Activated naive CD4-positive, alpha-beta T cell treated with anti-CD3 and anti-CD28 coated beads, Interleukin-2, amount 50 U/mL, for 16 hours (primary cell): ENCODE measurements around the gene DAAM2.

Source experiments
- DNase-seq: peaks from one replicate; pipeline ENCODE4 v3.0.0-alpha.2; 2020

Gene DAAM2

GRCh38 chr6:39790772-39791171, 1.4 kb upstream of the DAAM2 start:
- DNase-seq = no peak

DNA sequence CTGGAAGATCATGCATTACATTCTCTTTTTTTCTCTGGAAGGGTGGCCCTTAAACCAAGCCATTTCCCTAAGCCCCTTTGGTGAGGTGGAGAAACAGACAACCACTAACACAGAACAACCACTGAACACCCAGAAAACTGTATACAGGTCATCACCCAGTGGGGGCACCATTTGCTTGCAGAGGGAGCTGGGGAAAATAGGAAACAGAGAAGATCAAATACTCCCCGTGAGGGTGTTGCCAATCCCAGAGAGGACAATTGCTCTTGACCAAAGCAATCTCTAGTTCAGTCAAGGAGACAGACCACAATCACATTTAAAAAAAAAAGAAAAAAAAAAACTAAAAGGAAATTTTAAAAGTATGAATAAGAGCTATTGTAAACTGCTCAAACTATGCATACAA, 865 bp upstream of the DAAM2 start:
- no peak for DNase-seq

- no peak for DNase-seq
These were observed 619 bp downstream of the DAAM2 start for GRCh38 chr6:39792540-39793450.

GRCh38 chr6:39793516-39793915, 1.3 kb downstream of the DAAM2 start:
- no peak for DNase-seq

GRCh38 chr6:39794231-39794630, 2.1 kb downstream of the DAAM2 start:
- DNase-seq = no peak

- no peak for DNase-seq
These were observed 5.6 kb downstream of the DAAM2 start for GRCh38 chr6:39797751-39798150.

- no peak for DNase-seq
These were observed 8.2 kb downstream of the DAAM2 start for GRCh38 chr6:39800034-39801032.

DNA sequence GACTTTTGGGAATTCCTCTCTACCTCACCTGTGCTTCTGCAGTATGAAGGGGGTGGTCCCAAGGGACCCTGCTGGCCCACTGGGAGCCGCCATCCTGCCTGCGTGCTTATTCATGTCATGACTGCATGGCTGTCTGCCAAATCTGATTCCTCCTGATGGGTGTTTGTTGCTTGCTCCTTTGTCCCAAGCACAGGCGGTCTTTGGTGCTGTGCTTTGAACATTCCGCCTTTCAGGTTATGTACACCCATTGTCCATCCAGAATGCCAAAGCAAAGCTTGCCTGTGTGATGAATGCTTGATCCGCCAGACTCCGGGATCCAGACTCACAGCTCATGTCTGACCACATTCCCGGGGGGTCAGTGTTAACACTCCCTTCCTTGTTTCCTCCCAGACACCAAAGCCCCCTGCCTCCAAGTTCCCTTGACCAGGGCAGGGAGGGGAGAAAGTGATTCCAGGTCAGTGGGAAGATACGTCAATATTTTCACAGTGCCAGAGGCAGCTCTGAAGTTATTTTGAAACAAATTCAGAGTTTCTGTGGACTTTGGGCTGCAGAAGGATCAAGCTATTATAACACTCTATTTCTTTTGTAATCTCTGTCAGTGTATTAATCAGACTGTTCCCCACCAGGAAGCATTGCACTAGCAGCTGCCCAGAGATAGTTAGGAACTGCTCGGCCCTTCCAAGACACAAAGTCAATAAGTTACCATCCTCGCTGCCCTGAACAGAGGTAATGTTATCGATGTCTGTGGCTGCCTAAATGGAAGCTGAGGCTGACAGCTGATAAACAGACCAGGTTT, 9.5 kb downstream of the DAAM2 start:
- DNase-seq = no peak

GRCh38 chr6:39803872-39804271, 11.7 kb downstream of the DAAM2 start:
- no peak for DNase-seq

GRCh38 chr6:39804466-39805065, 12.4 kb downstream of the DAAM2 start:
- DNase-seq = no peak

DNA sequence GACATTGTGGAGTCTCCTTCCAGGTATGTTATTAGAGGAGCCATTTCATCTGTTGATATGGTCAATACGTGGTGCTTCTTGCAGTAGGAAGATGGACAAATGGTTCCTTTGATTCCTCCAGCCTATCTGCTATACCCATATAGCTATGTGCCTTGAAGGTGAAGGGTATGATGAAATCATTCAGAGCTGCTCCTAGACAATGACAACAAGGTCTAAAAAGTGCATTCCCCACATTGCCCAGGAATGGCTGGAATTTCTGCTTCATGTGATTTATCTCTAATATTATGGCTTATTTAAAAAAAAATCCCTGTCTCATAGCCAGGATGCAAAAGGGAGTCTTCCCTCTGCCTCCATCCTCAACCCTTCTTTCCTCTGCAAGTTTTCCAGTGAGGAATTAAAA, 14.1 kb downstream of the DAAM2 start:
- no peak for DNase-seq

- DNase-seq = no peak
These were observed 16.2 kb downstream of the DAAM2 start for GRCh38 chr6:39808346-39808745.

DNA sequence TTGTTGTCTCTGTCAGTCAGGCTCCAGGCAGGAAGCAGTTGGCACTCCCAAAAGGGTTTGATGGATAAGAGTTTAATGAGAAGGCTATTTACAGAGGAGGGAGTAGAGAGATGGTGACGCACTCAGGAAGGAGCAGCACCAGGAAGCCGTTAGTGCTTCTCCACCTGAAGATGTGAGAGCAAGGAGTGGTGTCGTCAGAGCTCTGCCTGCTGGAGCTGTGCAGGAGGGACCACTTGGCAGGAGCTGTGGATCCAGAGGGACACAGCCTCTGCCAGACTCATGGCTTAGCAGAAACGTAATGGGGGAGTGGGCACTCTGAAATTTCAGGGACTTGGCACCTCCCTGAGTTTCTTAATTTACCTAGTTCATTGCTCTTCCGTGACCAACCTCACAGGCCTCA, 16.8 kb downstream of the DAAM2 start:
- no peak for DNase-seq

DNA sequence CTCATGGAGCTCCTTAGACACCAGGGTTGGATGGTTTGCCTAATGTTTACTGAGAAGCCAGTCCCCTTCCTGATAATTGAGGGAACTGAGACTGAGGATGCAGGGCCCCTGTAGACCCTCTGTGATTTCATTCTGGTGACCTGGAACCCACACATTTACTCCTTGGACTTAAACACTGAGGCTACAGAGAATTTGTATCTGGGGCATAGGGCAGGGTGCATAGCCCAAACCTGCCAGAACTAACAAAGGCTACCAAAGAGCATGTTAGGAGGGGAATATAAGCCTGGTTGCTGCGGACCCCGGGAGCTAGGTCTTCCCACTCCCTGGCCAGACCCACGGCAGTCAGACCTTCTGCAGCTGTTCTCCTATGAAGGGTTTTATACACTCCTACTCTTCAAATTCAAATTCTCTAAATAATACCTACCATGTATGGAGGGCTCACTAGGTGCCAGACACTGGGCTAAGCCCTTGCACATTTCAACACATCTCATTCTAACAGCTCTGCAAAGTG, 19.7 kb downstream of the DAAM2 start:
- DNase-seq = no peak

DNA sequence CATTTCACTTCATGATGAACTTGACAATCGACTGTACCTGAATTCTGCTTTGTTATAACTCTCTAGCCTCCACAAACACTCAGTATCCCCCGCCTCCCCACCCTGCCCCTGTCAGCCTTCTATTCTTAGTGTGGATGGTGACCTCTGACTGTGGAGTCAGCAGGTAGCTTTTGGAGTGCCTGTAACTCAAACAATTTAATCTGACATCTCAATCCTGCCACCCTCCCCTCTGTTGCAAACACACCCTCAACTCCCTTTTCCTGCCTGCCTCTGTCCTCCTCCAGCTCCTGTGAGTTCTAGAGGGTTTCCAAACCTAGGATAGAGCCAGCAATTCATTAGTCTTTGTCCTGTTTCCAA, 20.3 kb downstream of the DAAM2 start:
- no peak for DNase-seq

DNA sequence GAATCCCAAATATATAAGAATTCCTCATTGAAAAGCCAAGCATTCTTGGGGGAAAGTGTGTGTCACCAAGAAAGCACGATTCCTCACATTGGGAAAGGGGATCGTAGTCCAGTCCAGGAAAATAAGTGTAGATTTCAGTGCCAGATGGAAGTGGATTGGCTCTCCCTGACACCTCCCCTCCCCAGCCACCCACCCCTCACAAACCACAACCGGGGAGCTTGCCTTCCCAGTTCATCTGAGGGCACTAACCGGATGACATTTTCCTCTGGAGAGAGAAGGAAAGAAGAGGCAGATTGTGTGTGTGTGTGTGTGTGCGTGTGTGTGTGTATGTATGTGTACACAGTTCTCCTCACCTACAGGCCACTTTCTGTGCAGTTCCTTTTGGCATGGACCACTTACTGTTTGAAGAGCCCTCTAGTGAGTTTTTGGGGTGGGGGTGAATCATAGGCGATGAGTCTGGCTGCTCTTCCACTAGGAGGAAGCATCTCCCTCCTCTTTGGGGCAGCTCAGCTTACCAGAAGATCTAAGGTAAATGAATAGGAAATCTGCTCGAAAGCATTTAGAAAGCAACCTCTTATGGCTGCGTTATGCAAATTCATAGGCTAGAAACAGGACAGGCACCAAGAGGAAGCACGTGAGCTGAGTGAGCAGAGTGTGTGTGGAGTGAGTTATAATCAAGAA, 20.8 kb downstream of the DAAM2 start:
- DNase-seq = no peak

GRCh38 chr6:39814236-39814635, 22.1 kb downstream of the DAAM2 start:
- no peak for DNase-seq

DNA sequence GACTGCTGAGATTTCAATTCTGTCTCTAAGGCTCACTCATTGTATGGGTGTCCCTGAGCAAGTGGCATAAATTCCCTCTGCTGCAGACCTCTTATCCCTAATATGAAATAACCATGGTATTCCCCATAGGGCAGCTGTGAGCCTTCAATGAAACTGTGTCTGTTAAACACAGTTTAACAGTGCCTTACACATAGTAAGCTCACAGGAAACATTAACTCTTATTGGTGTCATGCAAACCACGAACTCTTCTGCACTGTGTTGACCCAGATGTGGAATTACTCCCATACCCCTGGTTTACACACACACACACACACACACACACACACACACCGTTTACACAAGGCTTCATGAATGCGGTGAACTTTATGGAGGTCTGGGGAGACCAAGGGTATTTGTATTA, 23.2 kb downstream of the DAAM2 start:
- no peak for DNase-seq

- DNase-seq = no peak
These were observed 24.6 kb downstream of the DAAM2 start for GRCh38 chr6:39816747-39817146.

GRCh38 chr6:39818695-39819094, 26.5 kb downstream of the DAAM2 start:
- DNase-seq = no peak

DNA sequence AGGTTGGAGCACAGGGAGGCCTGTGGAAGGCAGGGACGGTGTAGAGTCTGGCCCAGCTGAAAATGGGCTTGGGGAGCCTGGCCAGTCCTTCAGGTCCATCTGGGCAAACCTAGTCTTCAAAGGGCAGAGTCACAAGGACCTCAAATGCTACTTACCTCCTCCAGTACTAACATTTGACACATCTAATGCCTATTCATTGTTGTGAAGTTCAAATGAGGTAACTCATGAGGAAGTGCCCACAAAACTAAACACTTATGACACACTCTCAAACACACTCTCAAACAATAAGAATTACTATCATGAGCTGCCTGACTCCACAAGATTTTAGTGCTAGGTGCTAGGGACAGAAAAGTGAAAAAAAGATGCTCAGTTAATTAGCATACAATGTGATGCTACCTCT, 27.1 kb downstream of the DAAM2 start:
- no peak for DNase-seq

DNA sequence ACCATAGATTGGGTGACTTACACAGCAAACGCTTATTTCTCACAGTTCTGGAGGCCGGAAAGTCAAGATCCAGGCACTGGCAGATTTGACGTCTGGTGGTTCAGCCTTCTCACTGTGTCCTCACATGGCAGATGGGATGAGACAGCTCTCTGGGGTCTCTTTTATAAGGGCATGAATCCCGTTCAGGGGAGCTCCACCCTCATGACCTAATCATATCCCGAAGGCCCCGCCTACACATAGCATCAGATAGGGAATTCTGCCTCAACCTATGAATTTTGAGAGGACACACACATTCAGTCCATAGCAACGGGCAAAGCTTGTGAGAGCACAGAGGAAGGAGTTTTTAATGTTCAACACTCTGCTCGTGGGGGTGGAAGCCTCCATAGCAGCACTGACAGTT, 27.5 kb downstream of the DAAM2 start:
- no peak for DNase-seq
